Epithelial cell of proximal tubule (primary cell): Measurements from ENCODE around the gene SUN1. TPM values are rescaled to one million over a fixed set of nuclear protein-coding genes. Genes with fewer than 3 reads are reported as not detected.

ENCODE experiments used
- DNase-seq: peaks from one replicate; pipeline ENCODE4 v3.0.0-alpha.2; 2011; ENCODE audit warnings: low read depth
- H3K4me3 ChIP-seq: 2 replicates; pipeline ENCODE4 v1.5.1; 2011; ENCODE audit warnings: low read depth, mild to moderate bottlenecking, low read length
- total RNA-seq: library from RNA; depleted of rRNA; stranded (reverse); fragments of >200 nt; gene quantifications from 2 replicates; pipeline ENCODE4 v1.2.3, GENCODE V29; 2015
- TF ChIP-seq, protein P1 (sequence below): conservative IDR thresholded peaks from 2 replicates; pipeline ENCODE4 v1.5.1; 2012; ENCODE audit warnings: low read depth, mild to moderate bottlenecking, low read length

Gene SUN1, protein sequence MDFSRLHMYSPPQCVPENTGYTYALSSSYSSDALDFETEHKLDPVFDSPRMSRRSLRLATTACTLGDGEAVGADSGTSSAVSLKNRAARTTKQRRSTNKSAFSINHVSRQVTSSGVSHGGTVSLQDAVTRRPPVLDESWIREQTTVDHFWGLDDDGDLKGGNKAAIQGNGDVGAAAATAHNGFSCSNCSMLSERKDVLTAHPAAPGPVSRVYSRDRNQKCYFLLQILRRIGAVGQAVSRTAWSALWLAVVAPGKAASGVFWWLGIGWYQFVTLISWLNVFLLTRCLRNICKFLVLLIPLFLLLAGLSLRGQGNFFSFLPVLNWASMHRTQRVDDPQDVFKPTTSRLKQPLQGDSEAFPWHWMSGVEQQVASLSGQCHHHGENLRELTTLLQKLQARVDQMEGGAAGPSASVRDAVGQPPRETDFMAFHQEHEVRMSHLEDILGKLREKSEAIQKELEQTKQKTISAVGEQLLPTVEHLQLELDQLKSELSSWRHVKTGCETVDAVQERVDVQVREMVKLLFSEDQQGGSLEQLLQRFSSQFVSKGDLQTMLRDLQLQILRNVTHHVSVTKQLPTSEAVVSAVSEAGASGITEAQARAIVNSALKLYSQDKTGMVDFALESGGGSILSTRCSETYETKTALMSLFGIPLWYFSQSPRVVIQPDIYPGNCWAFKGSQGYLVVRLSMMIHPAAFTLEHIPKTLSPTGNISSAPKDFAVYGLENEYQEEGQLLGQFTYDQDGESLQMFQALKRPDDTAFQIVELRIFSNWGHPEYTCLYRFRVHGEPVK
- 117 and 270 TPM in 2 replicates for total RNA-seq

DNA sequence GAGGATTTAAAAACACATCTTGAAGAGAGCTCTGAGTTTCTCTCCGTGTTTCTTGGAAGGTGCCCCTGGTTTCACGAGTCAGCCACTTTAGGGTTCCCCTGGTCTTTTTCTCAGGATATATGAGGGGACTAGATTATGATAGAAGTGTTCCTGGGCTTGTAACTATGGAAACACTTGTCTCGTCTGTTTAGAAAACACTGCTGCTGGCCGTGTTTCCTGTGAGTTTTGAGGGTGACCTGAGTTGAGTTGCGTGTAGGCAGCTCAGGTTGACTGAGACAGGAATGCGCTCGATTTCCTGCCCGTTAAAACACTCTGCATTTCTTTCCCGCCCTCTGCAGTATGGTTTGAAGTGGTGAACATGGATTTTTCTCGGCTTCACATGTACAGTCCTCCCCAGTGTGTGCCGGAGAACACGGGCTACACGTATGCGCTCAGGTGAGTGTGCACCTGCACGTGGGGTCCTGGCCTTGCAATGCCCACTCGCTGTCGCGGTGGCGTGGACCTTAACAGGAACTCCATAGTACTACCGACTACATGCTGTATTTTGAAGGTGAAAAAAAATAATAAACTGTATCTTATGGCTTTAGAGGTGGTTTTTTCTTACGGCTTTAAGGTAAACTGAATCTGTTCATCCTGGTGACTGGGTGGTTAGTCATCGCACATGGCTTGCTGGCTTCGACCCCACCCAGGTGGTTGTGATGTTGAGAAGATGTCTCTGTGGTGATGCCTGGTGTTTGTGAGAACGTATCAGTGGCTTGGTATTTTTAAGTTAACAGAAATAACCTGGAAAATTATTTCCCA is at the start of gene SUN1:
SUN1 (plus strand) TSS at position 310 of the 801 bp plus-strand sequence; CDS start at position 359, 49 bp downstream.
- DNase-seq = peak; percentile 76
- peak within 1 kb of the TSS; percentile 9 for H3K4me3 ChIP-seq
- TF ChIP-seq, protein P1, sequence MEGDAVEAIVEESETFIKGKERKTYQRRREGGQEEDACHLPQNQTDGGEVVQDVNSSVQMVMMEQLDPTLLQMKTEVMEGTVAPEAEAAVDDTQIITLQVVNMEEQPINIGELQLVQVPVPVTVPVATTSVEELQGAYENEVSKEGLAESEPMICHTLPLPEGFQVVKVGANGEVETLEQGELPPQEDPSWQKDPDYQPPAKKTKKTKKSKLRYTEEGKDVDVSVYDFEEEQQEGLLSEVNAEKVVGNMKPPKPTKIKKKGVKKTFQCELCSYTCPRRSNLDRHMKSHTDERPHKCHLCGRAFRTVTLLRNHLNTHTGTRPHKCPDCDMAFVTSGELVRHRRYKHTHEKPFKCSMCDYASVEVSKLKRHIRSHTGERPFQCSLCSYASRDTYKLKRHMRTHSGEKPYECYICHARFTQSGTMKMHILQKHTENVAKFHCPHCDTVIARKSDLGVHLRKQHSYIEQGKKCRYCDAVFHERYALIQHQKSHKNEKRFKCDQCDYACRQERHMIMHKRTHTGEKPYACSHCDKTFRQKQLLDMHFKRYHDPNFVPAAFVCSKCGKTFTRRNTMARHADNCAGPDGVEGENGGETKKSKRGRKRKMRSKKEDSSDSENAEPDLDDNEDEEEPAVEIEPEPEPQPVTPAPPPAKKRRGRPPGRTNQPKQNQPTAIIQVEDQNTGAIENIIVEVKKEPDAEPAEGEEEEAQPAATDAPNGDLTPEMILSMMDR = no peak

DNA sequence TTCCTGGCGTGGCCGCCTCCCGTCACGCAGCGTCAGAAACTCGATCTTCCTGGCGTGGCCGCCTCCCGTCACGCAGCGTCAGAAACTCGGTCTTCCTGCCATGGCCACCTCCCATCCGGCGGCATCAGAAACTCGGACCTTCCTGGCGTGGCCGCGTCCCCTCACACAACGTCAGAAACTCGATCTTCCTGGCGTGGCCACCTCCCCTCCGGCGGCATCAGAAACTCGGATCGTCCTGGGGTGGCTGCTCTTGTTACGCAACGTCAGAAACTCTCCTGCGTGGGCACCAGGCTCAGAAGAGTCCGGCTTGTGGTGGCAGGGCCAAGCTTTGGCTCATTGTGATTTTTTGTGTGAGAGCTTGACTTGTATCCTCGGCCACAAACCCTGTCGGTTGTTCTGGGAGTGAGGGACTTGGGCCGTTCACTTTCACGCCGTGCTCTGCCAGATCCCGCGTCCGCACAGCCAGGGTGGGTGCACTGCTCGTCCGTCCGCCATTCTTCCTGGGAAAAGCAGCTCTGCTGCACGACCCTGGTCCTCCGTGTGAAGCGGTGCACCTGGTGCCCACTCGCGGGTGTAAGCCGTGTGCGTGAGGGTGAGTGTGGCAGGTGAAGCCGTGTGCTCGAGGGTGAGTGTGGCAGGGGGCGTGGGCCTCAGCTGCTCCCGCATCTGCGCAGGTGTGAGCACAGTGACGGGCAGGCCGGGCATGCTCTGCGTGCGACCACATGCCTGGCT is 49.4 kb upstream of the SUN1 start:
- no peak overlapping the region for H3K4me3 ChIP-seq
- TF ChIP-seq, protein P1 = no peak
- no peak for DNase-seq

DNA sequence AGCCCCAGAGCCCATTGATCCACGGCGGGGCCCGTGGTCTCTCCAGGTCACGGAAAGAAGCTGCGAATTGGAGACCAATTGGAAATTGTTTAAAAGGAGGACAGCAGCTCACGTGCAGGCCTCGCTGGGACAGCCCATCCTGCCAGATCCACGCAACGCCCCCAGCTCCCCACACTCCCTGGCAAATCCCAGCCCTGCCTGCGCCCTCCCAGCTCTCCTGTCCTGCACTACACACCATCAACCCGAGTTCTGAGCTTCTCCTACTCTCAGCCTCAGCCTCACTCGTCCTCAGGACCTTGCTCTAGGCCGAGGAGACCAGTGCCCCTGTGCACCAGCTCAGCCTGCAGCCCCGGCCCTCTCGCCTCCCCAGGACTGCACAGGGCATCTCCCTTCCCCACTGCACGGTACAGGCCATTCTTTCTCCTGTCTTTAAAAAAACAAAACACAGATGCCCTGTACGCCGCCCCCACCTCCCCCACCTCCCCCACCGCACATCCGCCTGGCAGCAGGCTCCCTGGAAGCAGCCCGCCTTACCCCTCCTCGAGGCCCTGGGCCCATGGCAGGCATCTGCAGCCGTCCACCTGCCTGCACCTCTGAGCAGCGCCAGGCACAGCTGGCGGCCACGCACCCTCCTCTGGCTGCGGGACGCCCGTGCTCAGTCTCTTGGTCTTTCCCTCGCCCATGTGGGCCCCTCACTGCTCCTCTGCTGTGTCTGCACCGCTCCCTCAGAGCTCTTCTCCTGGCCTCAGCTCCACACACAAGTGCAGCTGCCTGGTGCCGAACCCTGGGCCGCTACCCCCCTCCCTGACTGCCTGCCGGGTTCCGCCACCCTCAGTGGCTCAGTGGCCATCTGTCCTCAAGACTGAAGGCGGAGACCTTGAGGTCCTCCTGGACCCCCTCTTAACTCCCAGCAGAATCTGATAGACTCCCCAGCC is 48.5 kb upstream of the SUN1 start:
- H3K4me3 ChIP-seq = no peak overlapping the region
- TF ChIP-seq, protein P1 = no peak
- DNase-seq = no peak

DNA sequence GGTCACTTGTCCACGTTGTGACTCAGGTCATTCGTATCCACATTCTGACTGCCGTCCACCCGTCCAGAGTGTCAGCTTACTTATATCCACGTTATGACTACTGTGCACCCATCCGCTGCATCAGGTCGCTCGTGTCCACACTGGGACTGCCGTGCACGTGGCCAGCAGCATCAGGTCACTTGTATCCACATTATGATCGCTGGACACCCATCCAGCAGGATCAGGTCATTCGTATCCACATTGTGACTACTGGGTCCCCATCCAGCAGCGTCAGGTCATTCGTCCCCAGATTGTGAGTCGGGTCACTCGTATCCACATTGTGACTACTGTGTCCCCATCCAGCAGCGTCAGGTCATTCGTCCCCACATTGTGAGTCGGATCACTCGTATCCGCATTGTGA is 47.3 kb upstream of the SUN1 start:
- TF ChIP-seq, protein P1 = no peak
- H3K4me3 ChIP-seq = no peak overlapping the region
- DNase-seq = no peak

DNA sequence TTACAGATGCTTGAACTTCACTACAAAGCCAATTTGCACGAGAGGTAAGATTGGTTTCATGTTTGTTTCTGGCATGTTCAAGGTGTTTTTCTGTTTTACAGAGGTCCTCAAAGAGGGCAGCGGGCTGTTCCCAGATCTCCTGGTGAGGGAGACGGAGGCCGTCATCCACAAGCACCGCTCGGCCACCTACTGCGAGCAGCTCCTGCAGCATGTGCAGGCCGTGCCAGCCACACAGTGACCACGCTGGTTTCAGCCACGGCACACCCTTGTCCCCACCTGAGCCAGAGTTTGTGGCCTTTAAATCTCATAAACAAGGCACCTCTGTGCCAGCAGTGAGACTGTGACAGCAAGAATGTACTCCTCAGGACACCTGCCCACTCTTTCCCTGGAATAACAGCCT is 46.9 kb upstream of the SUN1 start:
- TF ChIP-seq, protein P1 = no peak
- DNase-seq = no peak

More for the DNA sequence above, 46.9 kb upstream of the SUN1 start:
- H3K4me3 ChIP-seq = no peak overlapping the region
